ENCODE measurements around the gene RUNX2.

Gene RUNX2

GRCh38 chr6:45563041-45563440 is 234.9 kb downstream of the RUNX2 start:
- DNase-seq = no peak

- DNase-seq = no peak
Observed at GRCh38 chr6:45563844-45564243, 235.7 kb downstream of the RUNX2 start.

- DNase-seq = no peak
Observed at GRCh38 chr6:45566882-45567281, 238.8 kb downstream of the RUNX2 start.

GRCh38 chr6:45567879-45568278 is 239.7 kb downstream of the RUNX2 start:
- DNase-seq = no peak

GRCh38 chr6:45568626-45569025 is 240.5 kb downstream of the RUNX2 start:
- no peak for DNase-seq

- DNase-seq = no peak
Observed at GRCh38 chr6:45569210-45569945, 241.2 kb downstream of the RUNX2 start.

- DNase-seq = no peak
Observed at GRCh38 chr6:45571159-45571558, 243.0 kb downstream of the RUNX2 start.

GRCh38 chr6:45572833-45573232 is 244.7 kb downstream of the RUNX2 start:
- DNase-seq = no peak

- no peak for DNase-seq
Observed at GRCh38 chr6:45574014-45574461, 245.9 kb downstream of the RUNX2 start.

- DNase-seq = no peak
Observed at GRCh38 chr6:45574885-45575284, 246.8 kb downstream of the RUNX2 start.

- DNase-seq = no peak
Observed at GRCh38 chr6:45576648-45577624, 248.8 kb downstream of the RUNX2 start.

GRCh38 chr6:45577836-45578504 is 249.8 kb downstream of the RUNX2 start:
- DNase-seq = no peak

GRCh38 chr6:45584127-45584526 is 256.0 kb downstream of the RUNX2 start:
- no peak for DNase-seq

- DNase-seq = no peak
Observed at GRCh38 chr6:45586216-45587171, 258.4 kb downstream of the RUNX2 start.

GRCh38 chr6:45587229-45588060 is 259.3 kb downstream of the RUNX2 start:
- no peak for DNase-seq

- no peak for DNase-seq
Observed at GRCh38 chr6:45589367-45589766, 261.2 kb downstream of the RUNX2 start.

- peak; percentile 19 for DNase-seq
Observed at GRCh38 chr6:45590226-45590625, 262.1 kb downstream of the RUNX2 start.

- no peak for DNase-seq
Observed at GRCh38 chr6:45590696-45591184, 262.6 kb downstream of the RUNX2 start.

- DNase-seq = no peak
Observed at GRCh38 chr6:45591306-45591705, 263.2 kb downstream of the RUNX2 start.

- no peak for DNase-seq
Observed at GRCh38 chr6:45591890-45592289, 263.8 kb downstream of the RUNX2 start.

GRCh38 chr6:45592991-45593390 is 264.9 kb downstream of the RUNX2 start:
- no peak for DNase-seq
